Measurements from ENCODE around the gene FDXR. TPM values are rescaled to one million over a fixed set of nuclear protein-coding genes. Genes with fewer than 3 reads are reported as not detected.

Gene FDXR
- total RNA-seq, 2 experiments from 2014 or later, result 36.0 to 43.4 TPM

DNA sequence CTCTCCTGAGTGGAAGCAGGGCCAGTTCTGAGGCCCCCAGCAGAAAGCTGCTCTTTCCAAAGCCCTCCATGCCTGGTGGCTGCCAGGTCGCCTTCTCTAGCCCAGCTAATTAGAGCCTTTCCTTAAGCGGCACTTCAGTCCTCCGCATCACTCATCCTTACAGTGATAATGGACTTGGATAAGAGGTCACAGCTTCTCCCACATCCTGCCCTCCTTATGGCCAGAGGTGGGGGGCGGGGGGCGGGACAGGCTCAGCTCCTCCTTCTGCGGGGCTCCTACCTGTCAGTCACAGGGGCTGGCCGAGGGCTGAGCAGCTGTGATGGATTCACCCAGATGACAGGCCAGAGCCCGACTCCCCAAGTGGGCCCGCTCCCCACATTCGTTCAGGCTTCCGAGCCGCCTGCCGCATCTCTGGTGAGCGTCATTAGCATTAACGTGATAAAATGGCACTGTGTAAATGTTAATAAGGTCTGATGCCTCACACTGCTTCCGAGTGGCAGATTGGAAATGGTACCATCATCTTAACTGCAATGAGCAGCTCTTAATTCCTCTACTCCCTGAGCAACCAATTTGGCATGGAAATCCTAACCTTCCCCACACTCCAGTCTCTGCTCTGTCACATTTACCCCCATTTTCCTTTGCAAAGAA, 54.4 kb downstream of the FDXR start:
- no peaks in the 10 kb centered on the region for H3K27me3 Mint-ChIP-seq
- no peak overlapping the region for H3K27ac Mint-ChIP-seq
- H3K4me3 Mint-ChIP-seq, result no peak overlapping the region
- CTCF ChIA-PET, result interaction anchor here (0.5 to 0.6 kb wide), 2 partner anchors 108 to 384 kb away, joined by 3 to 4 read pairs; no protein-coding TSS in a partner anchor
- H3K4me1 Mint-ChIP-seq, result peaks cover 13% of the 10 kb centered on the region
- no peaks in the 10 kb centered on the region for H3K9me3 Mint-ChIP-seq
- POLR2A ChIA-PET, result no interaction called here
- H3K36me3 Mint-ChIP-seq (ENCODE audit: low read depth), result peaks cover 2% of the 10 kb centered on the region
- DNase-seq, result no peak

- ChIA-PET CTCF (no interaction called here), POLR2A (no interaction called here)
- H3K4me1 Mint-ChIP-seq, result peaks cover 13% of the 10 kb centered on the region
- no peaks in the 10 kb centered on the region for H3K9me3 Mint-ChIP-seq
- H3K36me3 Mint-ChIP-seq (ENCODE audit: low read depth), result peaks cover 2% of the 10 kb centered on the region
- H3K27me3 Mint-ChIP-seq, result no peaks in the 10 kb centered on the region
- DNase-seq, result no peak
- H3K27ac Mint-ChIP-seq, result no peak overlapping the region
- no peak overlapping the region for H3K4me3 Mint-ChIP-seq
These were observed 55.7 kb downstream of the FDXR start for GRCh38 chr17:74816905-74817620.

GRCh38 chr17:74815550-74816370, 57.0 kb downstream of the FDXR start:
- Mint-ChIP-seq H3K4me3 (no peak overlapping the region), H3K36me3 (ENCODE audit: low read depth) (peaks cover 2% of the 10 kb centered on the region), H3K4me1 (peaks cover 13% of the 10 kb centered on the region), H3K27ac (no peak overlapping the region), H3K27me3 (no peaks in the 10 kb centered on the region), H3K9me3 (no peaks in the 10 kb centered on the region)
- no peak for DNase-seq
- ChIA-PET CTCF (interaction anchor here (0.7 kb wide), 1 partner anchor 1880 kb away, joined by 4 read pairs; no protein-coding TSS in a partner anchor), POLR2A (no interaction called here)

DNA sequence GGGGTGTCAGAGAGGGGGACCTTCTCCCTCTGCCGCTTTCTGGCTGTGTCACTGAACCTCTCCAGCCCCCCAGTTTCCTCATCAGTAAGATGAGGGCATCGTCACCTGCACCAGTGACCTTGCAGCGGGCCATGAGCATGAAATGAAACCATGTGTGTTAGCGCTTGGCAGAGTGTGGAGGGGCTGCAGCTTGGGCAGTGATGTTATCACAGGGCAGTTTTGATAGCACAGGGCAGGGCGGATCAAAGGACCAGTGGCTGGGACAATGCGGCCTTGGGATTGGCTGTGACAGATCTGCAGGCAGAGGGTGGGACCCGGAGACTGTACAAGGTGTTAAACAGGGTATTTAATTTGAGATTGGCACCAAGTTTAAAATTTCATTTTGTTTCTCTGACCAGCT, 57.7 kb downstream of the FDXR start:
- Mint-ChIP-seq H3K4me3 (no peak overlapping the region), H3K27ac (no peak overlapping the region), H3K9me3 (no peaks in the 10 kb centered on the region), H3K36me3 (ENCODE audit: low read depth) (peaks cover 2% of the 10 kb centered on the region), H3K27me3 (no peaks in the 10 kb centered on the region), H3K4me1 (peaks cover 13% of the 10 kb centered on the region)
- ChIA-PET CTCF (no interaction called here), POLR2A (no interaction called here)
- DNase-seq, result no peak

DNA sequence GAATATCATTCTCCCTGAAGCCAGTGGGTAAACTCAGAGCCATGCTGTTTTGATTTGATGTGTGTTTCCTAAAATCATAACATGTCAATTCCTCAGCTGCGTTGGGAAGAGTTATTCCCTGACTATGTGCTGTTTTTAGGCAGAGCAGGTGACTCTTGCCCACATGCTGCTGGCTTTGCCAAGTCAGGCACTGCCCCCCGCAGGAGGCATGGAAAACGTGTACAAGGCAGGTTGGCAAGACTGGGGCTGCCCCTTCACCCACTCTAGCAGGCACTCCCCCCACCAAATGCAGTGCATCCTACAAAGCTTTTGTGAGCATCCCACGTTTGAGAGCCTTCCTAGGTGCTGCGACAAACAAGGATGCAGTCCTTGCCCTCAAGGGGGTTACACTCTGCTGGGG, 58.3 kb downstream of the FDXR start:
- Mint-ChIP-seq H3K27ac (no peak overlapping the region), H3K4me3 (no peak overlapping the region), H3K27me3 (no peaks in the 10 kb centered on the region), H3K9me3 (no peaks in the 10 kb centered on the region), H3K4me1 (peaks cover 13% of the 10 kb centered on the region), H3K36me3 (ENCODE audit: low read depth) (peaks cover under 1% of the 10 kb centered on the region)
- DNase-seq, result no peak
- CTCF ChIA-PET, result no interaction called here
- POLR2A ChIA-PET, result no interaction called here

Other genes starting within 250 kb of the FDXR start
- not detected for gene CD300E, start 249.3 kb downstream of the FDXR start, total RNA-seq
- gene CD300LF, start 160.1 kb downstream of the FDXR start, total RNA-seq, result not detected
- 10 to 100 TPM; 28.2 to 30.4 TPM for gene RAB37, start 135.7 kb downstream of the FDXR start, total RNA-seq
- gene NHERF1, start 124.4 kb downstream of the FDXR start, total RNA-seq, result 100 to 1,000 TPM; 254 to 281 TPM
- 10 to 100 TPM; 28.6 to 34.4 TPM for gene NAT9, start 96.6 kb downstream of the FDXR start, total RNA-seq
- gene GRIN2C, start 13.1 kb downstream of the FDXR start, total RNA-seq, result under 1 TPM; 0.20 to 0.25 TPM
- gene FADS6, start 20.6 kb upstream of the FDXR start, total RNA-seq, result not detected
- gene USH1G, start 50.3 kb upstream of the FDXR start, total RNA-seq, result not detected
- not detected for gene OTOP2, start 51.3 kb upstream of the FDXR start, total RNA-seq
- not detected for gene OTOP3, start 62.9 kb upstream of the FDXR start, total RNA-seq
- under 1 TPM; 0.44 to 0.82 TPM for gene HID1, start 99.8 kb upstream of the FDXR start, total RNA-seq
- under 1 TPM; 0.31 to 0.40 TPM for gene CDR2L, start 114.6 kb upstream of the FDXR start, total RNA-seq
- gene MRPL58, start 139.7 kb upstream of the FDXR start, total RNA-seq, result 10 to 100 TPM; 41.2 to 46.2 TPM
- 100 to 1,000 TPM; 252 to 259 TPM for gene ATP5PD, start 174.0 kb upstream of the FDXR start, total RNA-seq
- gene KCTD2, start 174.2 kb upstream of the FDXR start, total RNA-seq, result 10 to 100 TPM; 21.7 TPM
- 10 to 100 TPM; 11.4 to 12.2 TPM for gene SLC16A5, start 215.0 kb upstream of the FDXR start, total RNA-seq
- 10 to 100 TPM; 18.5 to 18.8 TPM for gene ARMC7, start 237.0 kb upstream of the FDXR start, total RNA-seq